ENCODE data around the gene KPTN.

The KPTN gene

DNA sequence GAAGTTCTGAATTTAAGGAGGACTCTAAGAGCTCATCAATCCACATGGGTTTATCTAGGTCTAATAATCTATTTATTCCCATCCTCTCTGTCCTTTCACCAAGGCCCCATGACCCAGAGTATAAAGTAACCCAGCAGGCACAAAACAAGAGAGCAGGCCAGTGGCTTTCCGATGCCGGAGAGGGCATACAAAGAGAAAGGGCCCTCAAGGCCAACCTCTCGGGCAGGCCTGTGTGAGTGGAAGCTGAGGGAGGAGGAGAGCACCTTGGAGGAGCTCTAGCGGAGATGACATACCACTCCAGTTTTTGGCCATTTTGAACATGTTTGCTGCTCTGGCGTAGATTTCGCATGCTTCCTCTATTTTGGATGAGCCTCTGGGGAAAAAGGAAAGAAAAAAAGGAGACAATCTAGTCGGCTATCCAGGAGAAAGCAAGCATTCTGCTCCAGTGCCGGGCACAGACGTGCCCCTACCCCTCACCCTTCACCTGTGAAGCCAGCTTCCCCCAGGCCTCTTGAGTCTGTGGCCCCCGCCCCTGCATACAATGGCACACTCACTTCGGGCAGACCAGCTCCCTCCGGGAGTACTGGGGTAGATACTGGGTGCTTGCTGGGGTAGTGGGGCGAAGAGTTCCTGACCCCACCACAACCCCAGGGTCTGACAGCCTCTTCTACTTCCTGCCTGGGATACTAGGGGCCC lies 19.3 kb upstream of the KPTN start:
- peaks cover 27% of the 10 kb centered on the region for H3K79me2 ChIP-seq (ENCODE audit: control insufficient read depth, low read length)
- H3K36me3 ChIP-seq (ENCODE audit: control insufficient read depth, low read length) = peaks cover 34% of the 10 kb centered on the region

DNA sequence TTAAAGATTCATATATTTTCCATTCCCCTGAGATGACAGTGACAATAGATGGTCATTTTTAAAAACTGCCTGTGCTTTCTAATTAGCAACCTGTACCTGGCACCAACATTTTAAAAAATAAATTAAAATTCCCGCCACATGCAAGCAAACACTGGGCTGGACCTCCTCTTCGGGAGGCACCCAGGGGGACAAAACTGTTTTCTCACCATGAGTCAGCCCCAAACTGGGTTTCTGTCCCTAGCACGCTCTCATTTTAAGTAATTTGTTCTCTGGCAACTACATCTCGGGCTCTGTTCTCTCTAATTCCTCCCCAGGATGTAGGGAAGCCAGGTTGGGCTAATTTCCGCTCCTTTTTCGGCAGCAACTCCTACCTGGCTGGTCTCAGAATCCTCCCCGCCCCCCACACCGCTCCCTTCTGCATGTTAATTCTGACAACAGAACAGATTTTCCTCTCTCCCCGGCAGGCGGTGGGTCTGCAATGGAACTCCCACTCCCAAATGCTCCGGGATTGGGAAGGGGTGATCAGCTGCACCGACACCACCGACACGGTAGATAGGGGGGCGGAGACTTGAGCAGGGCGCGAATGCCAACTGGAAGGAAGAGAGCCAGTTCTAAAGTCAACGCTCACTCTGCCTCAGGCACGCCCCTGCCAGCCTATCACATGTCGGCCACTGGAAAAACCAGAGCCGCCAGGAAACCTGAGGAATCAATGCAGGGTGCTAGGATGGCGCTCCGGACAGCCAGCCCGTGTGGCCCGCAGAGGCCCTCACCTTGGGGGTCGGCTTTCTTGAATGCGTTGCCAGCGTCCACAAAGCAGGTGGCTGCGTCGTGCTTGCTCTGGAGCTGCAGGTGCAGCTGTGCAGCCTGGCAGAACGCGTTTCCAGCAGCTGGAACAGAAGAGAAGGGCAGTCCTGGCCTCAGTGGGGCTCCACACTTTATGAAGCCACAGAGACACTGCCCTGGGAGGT lies 16.1 kb upstream of the KPTN start:
- Histone ChIP-seq H3K4me3 (ENCODE audit: low read length) (no peak overlapping the region), H3K36me3 (ENCODE audit: control insufficient read depth, low read length) (peaks cover 46% of the 10 kb centered on the region), H3K9me2 (replicated peaks; ENCODE audit: control insufficient read depth, low read length) (no peaks in the 10 kb centered on the region), H3K27me3 (ENCODE audit: control insufficient read depth, low read length) (no peaks in the 10 kb centered on the region), H3K9me3 (ENCODE audit: control insufficient read depth, insufficient read depth, low read length) (no peaks in the 10 kb centered on the region), H3F3A (ENCODE audit: control insufficient read depth, insufficient read depth) (no peaks in the 10 kb centered on the region), H3K4me1 (ENCODE audit: control insufficient read depth, low read length) (no peaks in the 10 kb centered on the region), H3K79me2 (ENCODE audit: control insufficient read depth, low read length) (peaks cover 4% of the 10 kb centered on the region; the same call in 1 of the 2 replicates), H3K4me2 (ENCODE audit: low read length) (no peak overlapping the region), H4K20me1 (ENCODE audit: control insufficient read depth, insufficient read depth, low read depth, low read length) (no peaks in the 10 kb centered on the region), H3K27ac (ENCODE audit: low read depth, low read length) (no peak overlapping the region)
- no peak for TF ChIP-seq EZH2phosphoT487 (IDR thresholded peaks at IDR 0.05; ENCODE audit: borderline replicate concordance, low read length)
- TF ChIP-seq, protein P1, sequence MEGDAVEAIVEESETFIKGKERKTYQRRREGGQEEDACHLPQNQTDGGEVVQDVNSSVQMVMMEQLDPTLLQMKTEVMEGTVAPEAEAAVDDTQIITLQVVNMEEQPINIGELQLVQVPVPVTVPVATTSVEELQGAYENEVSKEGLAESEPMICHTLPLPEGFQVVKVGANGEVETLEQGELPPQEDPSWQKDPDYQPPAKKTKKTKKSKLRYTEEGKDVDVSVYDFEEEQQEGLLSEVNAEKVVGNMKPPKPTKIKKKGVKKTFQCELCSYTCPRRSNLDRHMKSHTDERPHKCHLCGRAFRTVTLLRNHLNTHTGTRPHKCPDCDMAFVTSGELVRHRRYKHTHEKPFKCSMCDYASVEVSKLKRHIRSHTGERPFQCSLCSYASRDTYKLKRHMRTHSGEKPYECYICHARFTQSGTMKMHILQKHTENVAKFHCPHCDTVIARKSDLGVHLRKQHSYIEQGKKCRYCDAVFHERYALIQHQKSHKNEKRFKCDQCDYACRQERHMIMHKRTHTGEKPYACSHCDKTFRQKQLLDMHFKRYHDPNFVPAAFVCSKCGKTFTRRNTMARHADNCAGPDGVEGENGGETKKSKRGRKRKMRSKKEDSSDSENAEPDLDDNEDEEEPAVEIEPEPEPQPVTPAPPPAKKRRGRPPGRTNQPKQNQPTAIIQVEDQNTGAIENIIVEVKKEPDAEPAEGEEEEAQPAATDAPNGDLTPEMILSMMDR (IDR thresholded peaks at IDR 0.05; ENCODE audit: low read depth, low read length, poor library complexity, severe bottlenecking) = no peak

More for the DNA sequence above, 19.3 kb upstream of the KPTN start:
- Histone ChIP-seq H3K9me3 (ENCODE audit: control insufficient read depth, insufficient read depth, low read length) (no peaks in the 10 kb centered on the region), H3K4me3 (ENCODE audit: low read length) (no peak overlapping the region), H3F3A (ENCODE audit: control insufficient read depth, insufficient read depth) (no peaks in the 10 kb centered on the region), H4K20me1 (ENCODE audit: control insufficient read depth, insufficient read depth, low read depth, low read length) (no peaks in the 10 kb centered on the region), H3K4me1 (ENCODE audit: control insufficient read depth, low read length) (no peaks in the 10 kb centered on the region), H3K27ac (ENCODE audit: low read depth, low read length) (no peak overlapping the region), H3K27me3 (ENCODE audit: control insufficient read depth, low read length) (no peaks in the 10 kb centered on the region), H3K4me2 (ENCODE audit: low read length) (no peak overlapping the region), H3K9me2 (replicated peaks; ENCODE audit: control insufficient read depth, low read length) (no peaks in the 10 kb centered on the region)
- TF ChIP-seq, protein P1 (IDR thresholded peaks at IDR 0.05; ENCODE audit: low read depth, low read length, poor library complexity, severe bottlenecking) = no peak

DNA sequence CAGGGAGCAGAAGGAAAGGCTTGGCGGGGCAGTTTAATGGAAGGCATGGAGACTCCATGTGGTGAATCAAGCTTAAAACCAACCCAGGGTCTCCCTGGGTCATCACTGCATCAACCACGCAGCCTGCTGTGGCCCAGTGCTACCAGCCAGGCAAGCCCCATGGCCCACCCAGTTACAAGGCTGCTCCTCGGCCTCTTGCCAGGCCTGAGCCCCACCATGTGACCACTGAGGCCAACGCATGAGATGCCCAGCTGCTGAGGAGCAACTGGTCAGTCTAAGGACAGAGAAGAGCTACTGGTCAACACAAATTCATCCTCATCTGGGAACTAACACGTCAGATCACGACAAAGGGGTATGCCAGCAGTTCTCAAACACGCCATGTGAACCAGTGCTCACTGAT lies 15.4 kb upstream of the KPTN start:
- TF ChIP-seq, protein P1 (IDR thresholded peaks at IDR 0.05; ENCODE audit: low read depth, low read length, poor library complexity, severe bottlenecking) = no peak
- no peak for TF ChIP-seq EZH2phosphoT487 (IDR thresholded peaks at IDR 0.05; ENCODE audit: borderline replicate concordance, low read length)
- H3K79me2 ChIP-seq (ENCODE audit: control insufficient read depth, low read length) = peaks cover 4% of the 10 kb centered on the region; the same call in 1 of the 2 replicates
- H3K9me2 ChIP-seq (replicated peaks; ENCODE audit: control insufficient read depth, low read length) = no peaks in the 10 kb centered on the region
- H3K4me2 ChIP-seq (ENCODE audit: low read length) = no peak overlapping the region
- no peaks in the 10 kb centered on the region for H3K27me3 ChIP-seq (ENCODE audit: control insufficient read depth, low read length)
- no peaks in the 10 kb centered on the region for H3F3A ChIP-seq (ENCODE audit: control insufficient read depth, insufficient read depth)
- peaks cover 46% of the 10 kb centered on the region for H3K36me3 ChIP-seq (ENCODE audit: control insufficient read depth, low read length)
- H3K9me3 ChIP-seq (ENCODE audit: control insufficient read depth, insufficient read depth, low read length) = no peaks in the 10 kb centered on the region
- H3K27ac ChIP-seq (ENCODE audit: low read depth, low read length) = no peak overlapping the region
- no peaks in the 10 kb centered on the region for H3K4me1 ChIP-seq (ENCODE audit: control insufficient read depth, low read length)
- no peaks in the 10 kb centered on the region for H4K20me1 ChIP-seq (ENCODE audit: control insufficient read depth, insufficient read depth, low read depth, low read length)
- no peak overlapping the region for H3K4me3 ChIP-seq (ENCODE audit: low read length)

Measured in DOHH2 (cell line).